Measurements from ENCODE around the gene PPP2R2B. TPM values are rescaled to one million over a fixed set of nuclear protein-coding genes. Genes with fewer than 3 reads are reported as not detected.

Gene PPP2R2B
- total RNA-seq, 3 donors from 2014 or later = 0.99 to 5.9 (median 1.2) TPM

DNA sequence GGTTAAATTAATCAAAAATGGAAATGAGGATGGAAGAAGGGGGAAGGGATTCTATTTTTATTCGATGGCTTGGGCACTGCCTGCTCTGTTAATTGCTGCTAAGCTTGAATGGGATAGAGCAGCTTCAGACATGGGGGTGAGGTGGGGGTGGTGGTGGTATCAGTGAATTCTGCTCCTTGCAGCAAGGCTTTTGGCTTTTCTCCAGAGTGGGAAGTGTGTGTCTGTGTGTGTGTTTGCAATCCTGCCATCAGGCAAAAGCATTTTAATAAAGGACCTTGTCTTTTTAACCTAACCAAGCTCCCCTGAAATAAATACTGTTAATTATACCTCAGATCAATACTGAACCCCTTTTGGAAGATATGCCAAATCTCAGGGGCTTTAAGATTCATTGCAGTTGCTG is 251.6 kb downstream of the PPP2R2B start:
- intact Hi-C loops (cut with DNase I, micrococcal nuclease) = no loop called here
- Histone ChIP-seq H3K36me3 (ENCODE audit: low read depth) (no peaks in the 10 kb centered on the region), H3K4me1 (ENCODE audit: low read depth) (no peaks in the 10 kb centered on the region), H3K9me3 (no peaks in the 10 kb centered on the region), H3K4me3 (no peak overlapping the region)
- ATAC-seq (no peak), DNase-seq (no peak)
- TF ChIP-seq, protein P1, sequence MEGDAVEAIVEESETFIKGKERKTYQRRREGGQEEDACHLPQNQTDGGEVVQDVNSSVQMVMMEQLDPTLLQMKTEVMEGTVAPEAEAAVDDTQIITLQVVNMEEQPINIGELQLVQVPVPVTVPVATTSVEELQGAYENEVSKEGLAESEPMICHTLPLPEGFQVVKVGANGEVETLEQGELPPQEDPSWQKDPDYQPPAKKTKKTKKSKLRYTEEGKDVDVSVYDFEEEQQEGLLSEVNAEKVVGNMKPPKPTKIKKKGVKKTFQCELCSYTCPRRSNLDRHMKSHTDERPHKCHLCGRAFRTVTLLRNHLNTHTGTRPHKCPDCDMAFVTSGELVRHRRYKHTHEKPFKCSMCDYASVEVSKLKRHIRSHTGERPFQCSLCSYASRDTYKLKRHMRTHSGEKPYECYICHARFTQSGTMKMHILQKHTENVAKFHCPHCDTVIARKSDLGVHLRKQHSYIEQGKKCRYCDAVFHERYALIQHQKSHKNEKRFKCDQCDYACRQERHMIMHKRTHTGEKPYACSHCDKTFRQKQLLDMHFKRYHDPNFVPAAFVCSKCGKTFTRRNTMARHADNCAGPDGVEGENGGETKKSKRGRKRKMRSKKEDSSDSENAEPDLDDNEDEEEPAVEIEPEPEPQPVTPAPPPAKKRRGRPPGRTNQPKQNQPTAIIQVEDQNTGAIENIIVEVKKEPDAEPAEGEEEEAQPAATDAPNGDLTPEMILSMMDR (IDR thresholded peaks at IDR 0.05) = no peak

DNA sequence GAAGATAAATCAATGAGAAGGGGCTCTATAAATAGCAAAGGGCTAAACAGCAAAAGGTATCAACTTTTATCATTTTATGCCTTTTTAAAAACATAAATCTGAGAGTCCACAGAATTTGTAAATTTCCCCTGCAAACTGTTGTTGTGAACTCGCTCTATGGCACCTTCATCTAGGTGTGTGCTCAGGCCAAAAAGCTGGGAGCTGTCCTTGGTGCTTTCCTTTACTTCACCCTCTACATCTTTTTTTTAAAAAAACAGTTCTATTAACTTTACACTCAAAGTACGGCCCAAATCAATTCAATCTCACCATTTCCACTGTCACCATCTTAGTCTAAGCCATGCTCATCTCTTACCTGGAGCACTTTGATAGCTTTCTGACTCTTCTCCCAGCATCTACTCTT is 254.4 kb downstream of the PPP2R2B start:
- DNase-seq (no peak), ATAC-seq (no peak)
- H3K9me3 ChIP-seq = no peaks in the 10 kb centered on the region
- no peaks in the 10 kb centered on the region for H3K36me3 ChIP-seq (ENCODE audit: low read depth)
- no peaks in the 10 kb centered on the region for H3K4me1 ChIP-seq (ENCODE audit: low read depth)
- intact Hi-C loops (cut with DNase I, micrococcal nuclease) = no loop called here
- no peak overlapping the region for H3K4me3 ChIP-seq
- TF ChIP-seq, protein P1 (IDR thresholded peaks at IDR 0.05) = no peak

- intact Hi-C loops (cut with DNase I, micrococcal nuclease) = no loop called here
- DNase-seq (no peak), ATAC-seq (no peak)
- Histone ChIP-seq H3K4me1 (ENCODE audit: low read depth) (no peaks in the 10 kb centered on the region), H3K36me3 (ENCODE audit: low read depth) (no peaks in the 10 kb centered on the region), H3K4me3 (no peak overlapping the region), H3K9me3 (no peaks in the 10 kb centered on the region)
- TF ChIP-seq, protein P1 (IDR thresholded peaks at IDR 0.05) = no peak
These were observed 254.9 kb downstream of the PPP2R2B start for GRCh38 chr5:146623666-146624065.

GRCh38 chr5:146623009-146623408 is 255.5 kb downstream of the PPP2R2B start:
- DNase-seq (no peak), ATAC-seq (no peak)
- intact Hi-C loops (cut with DNase I, micrococcal nuclease) = no loop called here
- TF ChIP-seq, protein P1 (IDR thresholded peaks at IDR 0.05) = no peak
- no peak overlapping the region for H3K4me3 ChIP-seq
- H3K4me1 ChIP-seq (ENCODE audit: low read depth) = no peaks in the 10 kb centered on the region
- H3K9me3 ChIP-seq = no peaks in the 10 kb centered on the region
- H3K36me3 ChIP-seq (ENCODE audit: low read depth) = no peaks in the 10 kb centered on the region

GRCh38 chr5:146622391-146622790 is 256.2 kb downstream of the PPP2R2B start:
- Histone ChIP-seq H3K36me3 (ENCODE audit: low read depth) (no peaks in the 10 kb centered on the region), H3K4me3 (no peak overlapping the region), H3K9me3 (no peaks in the 10 kb centered on the region), H3K4me1 (ENCODE audit: low read depth) (no peaks in the 10 kb centered on the region)
- TF ChIP-seq, protein P1 (IDR thresholded peaks at IDR 0.05) = no peak
- no peak for ATAC-seq
- intact Hi-C loops (cut with DNase I, micrococcal nuclease) = no loop called here
- peak in 1 of 3 donors; percentile 12 for DNase-seq

- intact Hi-C loops (cut with DNase I, micrococcal nuclease) = no loop called here
- Histone ChIP-seq H3K4me3 (no peak overlapping the region), H3K4me1 (ENCODE audit: low read depth) (no peaks in the 10 kb centered on the region), H3K9me3 (no peaks in the 10 kb centered on the region), H3K36me3 (ENCODE audit: low read depth) (no peaks in the 10 kb centered on the region)
- DNase-seq (no peak), ATAC-seq (no peak)
- TF ChIP-seq, protein P1 (IDR thresholded peaks at IDR 0.05) = no peak
These were observed 257.9 kb downstream of the PPP2R2B start for GRCh38 chr5:146620669-146621051.
